Activated CD8-positive, alpha-beta memory T cell treated with anti-CD3 and anti-CD28 coated beads, Interleukin-2, amount 10 ng/mL, durations not matched to agents 7 days and 5 days (primary cell): ENCODE results near the gene RASA1. TPM values are rescaled to one million over a fixed set of nuclear protein-coding genes. Genes with fewer than 3 reads are reported as not detected.

Source experiments
- ATAC-seq: fragments of 150-1000 bp; cut with Tn5 transposase; one replicate; pipeline ENCODE4 v1.10.0; 2021; ENCODE audit warnings: moderate library complexity
- CTCF ChIA-PET: fragments of 350-600 bp; sonication (Branson Sonifier 250); formaldehyde crosslinking; loops from one replicate; lab custom pipeline; 2021; ENCODE audit warnings: antibody characterized with exemption; lab: Charles Lee
- DNase-seq: peaks from one replicate; pipeline ENCODE4 v3.0.0-alpha.2; 2020
- H3K27ac Mint-ChIP-seq: one replicate; pipeline ENCODE4 v1.8.0; 2021; ENCODE audit warnings: mild to moderate bottlenecking, mixed read lengths
- H3K27me3 Mint-ChIP-seq: one replicate; pipeline ENCODE4 v1.8.0; 2021; ENCODE audit warnings: mixed read lengths
- H3K36me3 Mint-ChIP-seq: one replicate; pipeline ENCODE4 v1.8.0; 2021; ENCODE audit warnings: mild to moderate bottlenecking, mixed read lengths
- H3K4me1 Mint-ChIP-seq: one replicate; pipeline ENCODE4 v1.8.0; 2021; ENCODE audit warnings: mixed read lengths
- H3K4me3 Mint-ChIP-seq: one replicate; pipeline ENCODE4 v1.8.0; 2021; ENCODE audit warnings: mild to moderate bottlenecking, moderate library complexity, mixed read lengths
- H3K9me3 Mint-ChIP-seq: one replicate; pipeline ENCODE4 v1.8.0; 2022; ENCODE audit warnings: low read depth, mixed read lengths
- total RNA-seq, 2 experiments: library from RNA; stranded (reverse); gene quantifications; one replicate each; pipeline ENCODE4 v1.2.3, GENCODE V29; 2021

The RASA1 gene
- total RNA-seq, 2 experiments from 2014 or later, result 15.4 to 22.1 TPM

GRCh38 chr5:87432460-87432859 lies 164.8 kb downstream of the RASA1 start:
- DNase-seq, result no peak
- no peak overlapping the region for H3K27ac Mint-ChIP-seq

GRCh38 chr5:87433945-87434344 lies 166.3 kb downstream of the RASA1 start:
- no peaks in the 10 kb centered on the region for H3K36me3 Mint-ChIP-seq
- H3K27me3 Mint-ChIP-seq, result peaks cover 3% of the 10 kb centered on the region
- H3K9me3 Mint-ChIP-seq, result no peaks in the 10 kb centered on the region
- DNase-seq (no peak), ATAC-seq (no peak)
- H3K27ac Mint-ChIP-seq, result no peak overlapping the region
- no peaks in the 10 kb centered on the region for H3K4me1 Mint-ChIP-seq
- H3K4me3 Mint-ChIP-seq, result no peak overlapping the region
- CTCF ChIA-PET, result no interaction called here

More at GRCh38 chr5:87432460-87432859, 164.8 kb downstream of the RASA1 start:
- H3K27me3 Mint-ChIP-seq, result peaks cover 3% of the 10 kb centered on the region
- no peaks in the 10 kb centered on the region for H3K4me1 Mint-ChIP-seq
- CTCF ChIA-PET, result no interaction called here
- no peaks in the 10 kb centered on the region for H3K36me3 Mint-ChIP-seq
- no peaks in the 10 kb centered on the region for H3K9me3 Mint-ChIP-seq
- no peak for ATAC-seq
- no peak overlapping the region for H3K4me3 Mint-ChIP-seq

GRCh38 chr5:87434461-87434860 lies 166.8 kb downstream of the RASA1 start:
- Mint-ChIP-seq H3K4me3 (no peak overlapping the region), H3K36me3 (no peaks in the 10 kb centered on the region), H3K27me3 (peaks cover 3% of the 10 kb centered on the region), H3K4me1 (no peaks in the 10 kb centered on the region), H3K27ac (no peak overlapping the region), H3K9me3 (no peaks in the 10 kb centered on the region)
- DNase-seq, result no peak
- CTCF ChIA-PET, result no interaction called here
- no peak for ATAC-seq

GRCh38 chr5:87435144-87435694 lies 167.5 kb downstream of the RASA1 start:
- no peaks in the 10 kb centered on the region for H3K9me3 Mint-ChIP-seq
- no peak for ATAC-seq

GRCh38 chr5:87437724-87438123 lies 170.0 kb downstream of the RASA1 start:
- no peaks in the 10 kb centered on the region for H3K4me1 Mint-ChIP-seq
- peaks cover 3% of the 10 kb centered on the region for H3K27me3 Mint-ChIP-seq
- CTCF ChIA-PET, result no interaction called here
- H3K4me3 Mint-ChIP-seq, result no peak overlapping the region
- no peaks in the 10 kb centered on the region for H3K36me3 Mint-ChIP-seq
- H3K9me3 Mint-ChIP-seq, result no peaks in the 10 kb centered on the region
- ATAC-seq (no peak), DNase-seq (no peak)
- H3K27ac Mint-ChIP-seq, result no peak overlapping the region

More at GRCh38 chr5:87435144-87435694, 167.5 kb downstream of the RASA1 start:
- no peak overlapping the region for H3K4me3 Mint-ChIP-seq
- no peaks in the 10 kb centered on the region for H3K36me3 Mint-ChIP-seq
- H3K4me1 Mint-ChIP-seq, result no peaks in the 10 kb centered on the region
- H3K27me3 Mint-ChIP-seq, result peaks cover 3% of the 10 kb centered on the region
- H3K27ac Mint-ChIP-seq, result no peak overlapping the region
- DNase-seq, result no peak
- CTCF ChIA-PET, result no interaction called here

DNA sequence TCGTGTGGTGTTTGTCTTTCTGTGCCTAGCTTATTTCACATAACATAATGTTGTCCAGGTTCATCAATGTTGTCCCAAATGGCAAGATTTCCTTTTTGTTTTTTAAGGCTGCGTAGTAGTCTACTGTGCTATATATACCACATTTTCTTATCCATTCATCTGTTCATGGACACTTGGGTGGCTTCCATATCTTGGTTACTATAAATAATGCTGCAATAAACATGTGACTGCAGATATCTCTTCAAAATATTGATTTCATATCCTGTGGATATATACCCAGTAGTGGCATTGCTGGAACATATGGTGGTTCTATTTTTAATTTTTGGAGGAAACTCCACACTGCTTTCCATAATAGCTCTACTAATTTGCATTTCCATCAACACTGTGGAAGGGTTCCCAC lies 170.5 kb downstream of the RASA1 start:
- H3K4me1 Mint-ChIP-seq, result no peaks in the 10 kb centered on the region
- H3K9me3 Mint-ChIP-seq, result no peaks in the 10 kb centered on the region
- DNase-seq (no peak), ATAC-seq (no peak)
- CTCF ChIA-PET, result no interaction called here
- H3K4me3 Mint-ChIP-seq, result no peak overlapping the region
- H3K27ac Mint-ChIP-seq, result no peak overlapping the region
- peaks cover 5% of the 10 kb centered on the region for H3K27me3 Mint-ChIP-seq
- no peaks in the 10 kb centered on the region for H3K36me3 Mint-ChIP-seq

Other genes starting within 250 kb of the RASA1 start
- gene CCNH, start 145.0 kb downstream of the RASA1 start, total RNA-seq, result 10 to 100 TPM; 62.4 to 67.3 TPM